Ishikawa (cell line): ENCODE results near the gene GABARAPL2.

Source experiments
- CEBPB ChIP-seq: IDR thresholded peaks from 2 replicates; pipeline ENCODE4 v1.6.1; 2012
- CREB1 ChIP-seq: IDR thresholded peaks from 2 replicates; pipeline ENCODE4 v1.6.1; 2012; ENCODE audit warnings: low read depth
- EGR1 ChIP-seq: IDR thresholded peaks from 2 replicates; pipeline ENCODE4 v1.6.1; 2012
- FOXM1 ChIP-seq: IDR thresholded peaks from 2 replicates; pipeline ENCODE4 v1.6.1; 2012; ENCODE audit warnings: low read depth, borderline replicate concordance
- MAX ChIP-seq: IDR thresholded peaks from 2 replicates; pipeline ENCODE4 v1.6.1; 2012
- RAD21 ChIP-seq: IDR thresholded peaks from 2 replicates; pipeline ENCODE4 v1.6.1; 2012; ENCODE audit warnings: low read depth
- TAF1 ChIP-seq: IDR thresholded peaks from 2 replicates; pipeline ENCODE4 v1.6.1; 2012; ENCODE audit warnings: low read depth, mild to moderate bottlenecking
- TEAD4 ChIP-seq: IDR thresholded peaks from 2 replicates; pipeline ENCODE4 v1.6.1; 2012
- YY1 ChIP-seq: IDR thresholded peaks from 2 replicates; pipeline ENCODE4 v1.6.1; 2012; ENCODE audit warnings: low read depth

DNA sequence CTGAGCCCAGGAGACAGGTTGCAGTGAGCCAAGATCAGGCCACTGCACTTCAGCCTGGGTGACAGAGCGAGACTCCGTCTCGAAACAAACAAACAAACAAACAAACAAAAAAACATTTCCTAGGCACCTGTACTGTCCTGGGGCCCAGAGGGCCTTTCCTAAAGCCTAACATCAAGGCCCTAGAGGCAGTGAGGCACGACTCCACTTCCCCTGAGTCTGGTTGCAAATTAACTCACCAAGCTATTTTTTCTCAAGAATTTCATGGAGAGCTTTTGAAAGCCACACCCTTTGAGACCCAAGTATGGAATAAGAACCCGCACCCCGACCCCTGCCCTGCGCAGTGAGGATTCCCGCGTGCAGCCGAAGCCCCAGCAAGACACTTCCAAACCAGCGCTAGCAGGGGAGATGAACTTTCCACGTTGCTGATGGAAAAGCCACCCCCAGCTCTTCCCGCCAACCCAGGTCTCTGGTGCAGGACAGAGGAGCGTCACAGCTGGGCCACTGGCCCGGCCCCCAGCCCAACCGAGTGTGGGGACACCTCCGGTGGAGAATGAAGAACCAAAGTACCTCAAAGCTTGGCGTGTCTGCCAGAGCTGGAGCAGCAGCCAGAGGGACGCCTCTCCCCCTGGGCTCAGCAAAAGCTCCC is 31.5 kb upstream of the GABARAPL2 start:
- TF ChIP-seq TAF1 (no peak), YY1 (no peak), CREB1 (no peak), CEBPB (no peak), TEAD4 (no peak), FOXM1 (no peak), EGR1 (no peak), RAD21 (no peak), MAX (no peak)
